Adrenal gland (tissue), 12 donors: Measurements from ENCODE around the gene ZDHHC14. TPM values are rescaled to one million over a fixed set of nuclear protein-coding genes. Genes with fewer than 3 reads are reported as not detected.

Experiments used
- DNase-seq, 7 donors: peaks; one replicate each; pipeline ENCODE4 v3.0.0-alpha.2; 2019 to 2020
- H3K27ac ChIP-seq, 5 donors: fragments of 200-600 bp; sonication (generic) in 4 of 5; 1 replicate in 3 of 5; 2 replicates in 2 of 5; pipeline versions ENCODE4 v1.5.1 to v1.8.0; 2016 to 2020; ENCODE audit warnings: mild to moderate bottlenecking in 1 of 5
- H3K27me3 ChIP-seq: fragments of 200-600 bp; 2 replicates; pipeline ENCODE4 v1.8.0; 2021
- H3K36me3 ChIP-seq, 2 donors: fragments of 200-600 bp; replicated peaks in 1 of 2; 1 replicate in 1 of 2; 2 replicates in 1 of 2; pipeline versions ENCODE4 v1.5.1 to v1.8.0; 2018 to 2022
- H3K4me1 ChIP-seq, 2 donors: fragments of 200-600 bp; replicated peaks in 1 of 2; 1 replicate in 1 of 2; 2 replicates in 1 of 2; pipeline versions ENCODE4 v1.5.1 to v1.8.0; 2018 to 2021
- H3K4me3 ChIP-seq, 4 donors: fragments of 200-600 bp; sonication (generic) in 3 of 4; one replicate each; pipeline ENCODE4 v1.5.1; 2016 to 2018
- H3K9me3 ChIP-seq, 3 donors: fragments of 200-600 bp; sonication (generic) in 1 of 3; replicated peaks in 1 of 3; 1 replicate in 2 of 3; 2 replicates in 1 of 3; pipeline versions ENCODE4 v1.5.1 to v1.8.0; 2016 to 2021
- CTCF ChIP-seq, 6 experiments: fragments of 450-650 bp in 4 of 6; fragments of 200-600 bp in 2 of 6; sonication (generic) in 1 of 6; IDR thresholded peaks; 1 replicate in 5 of 6; 2 replicates in 1 of 6; pipeline versions ENCODE4 v1.5.1 to v1.8.0; 2016 to 2021; ENCODE audit warnings: antibody characterized with exemption in 6 of 6, mild to moderate bottlenecking in 2 of 6, moderate library complexity in 1 of 6
- POLR2A ChIP-seq, 2 donors: fragments of 450-650 bp; IDR thresholded peaks; one replicate each; pipeline ENCODE4 v1.6.1; 2017; ENCODE audit warnings: antibody characterized with exemption in 2 of 2, mild to moderate bottlenecking in 2 of 2, moderate library complexity in 1 of 2
- WGBS, 4 donors: extraction: QIAGEN DNeasy Blood & Tissue Kit in 2 of 4; methylation state at CpG; one replicate each; pipeline versions ENCODE4 v1.1.5 to v1.1.7; 2013 to 2017; 5-methylcytosine and 5-hydroxymethylcytosine counted together
- intact Hi-C, 2 donors: fragments of 100-400 bp; cut with DNase I; formaldehyde crosslinking; loops; one replicate each; pipeline versions ENCODE4 v1.14.1 to v1.15.0; 2022 to 2023
- polyA plus RNA-seq, 3 donors: library from polyadenylated mRNA; stranded (reverse); fragments of 200-250 nt in 2 of 3; fragments of 350-450 nt in 1 of 3; fragmentation: Illumina TruSeq in 1 of 3; extraction: RNeasy Lipid Tissue Mini Kit (QIAGEN cat#74804) in 1 of 3; gene quantifications; one replicate each; pipeline ENCODE4 v1.2.3, GENCODE V29; 2013 to 2014
- total RNA-seq, 9 donors: library from RNA; depleted of rRNA in 4 of 9; stranded (reverse); fragments of >200 nt in 4 of 9; fragments of 120-200 nt in 1 of 9; fragmentation: NEBNext Ultra II Directional in 1 of 9; extraction: Animal tissue kit (Norgen Biotek cat#: 25700) in 1 of 9; gene quantifications; one replicate each; pipeline versions ENCODE4 v1.1.0 to v1.2.4, GENCODE V29; 2013 to 2023
- donor health status: healthy with polysubstance abuse.
- donor health status: Bipolar disorder and iron deficiency.
- donor health status: DM: yes; HTN: yes; CAD: no.
- donor health status: DM: no; HTN: no; CAD: no.
- donor health status: DM: no; HTN: no; CAD: no.
- donor health status: DM: yes; HTN: yes; CAD: no.

Gene ZDHHC14
- total and polyA plus RNA-seq, 12 donors, result 3.8 to 14.3 (median 8.8) TPM

GRCh38 chr6:157450931-157451742 lies 70.1 kb downstream of the ZDHHC14 start:
- intact Hi-C loops, result no loop called here
- 82 to 85% (median 83%) methylated on average over 10 of the region's 10 CpGs for WGBS, 4 donors

GRCh38 chr6:157452096-157452495 lies 71.1 kb downstream of the ZDHHC14 start:
- 37 to 68% (median 43%) methylated on average over 2 of the region's 2 CpGs for WGBS, 4 donors
- TF ChIP-seq POLR2A (IDR thresholded peaks at IDR 0.05) (no peak), CTCF (IDR thresholded peaks at IDR 0.05) (no peak)
- Histone ChIP-seq H3K36me3 (no peaks in the 10 kb centered on the region), H3K4me1 (no peaks in the 10 kb centered on the region), H3K9me3 (no peaks in the 10 kb centered on the region), H3K27me3 (no peaks in the 10 kb centered on the region), H3K27ac (no peak overlapping the region), H3K4me3 (no peak overlapping the region)
- intact Hi-C loops, result no loop called here
- DNase-seq, result no peak

More at GRCh38 chr6:157450931-157451742, 70.1 kb downstream of the ZDHHC14 start:
- no peak for DNase-seq
- no peak for TF ChIP-seq POLR2A (IDR thresholded peaks at IDR 0.05)
- no peak for TF ChIP-seq CTCF (IDR thresholded peaks at IDR 0.05)
- Histone ChIP-seq H3K4me1 (no peaks in the 10 kb centered on the region), H3K27me3 (no peaks in the 10 kb centered on the region), H3K4me3 (no peak overlapping the region), H3K27ac (no peak overlapping the region), H3K9me3 (no peaks in the 10 kb centered on the region), H3K36me3 (no peaks in the 10 kb centered on the region)

- TF ChIP-seq POLR2A (IDR thresholded peaks at IDR 0.05) (no peak), CTCF (IDR thresholded peaks at IDR 0.05) (no peak)
- WGBS, 4 donors, result 72 to 97% (median 79%) methylated on average over 4 of the region's 4 CpGs
- intact Hi-C loops, result no loop called here
- H3K4me3 ChIP-seq, result no peak overlapping the region
- no peaks in the 10 kb centered on the region for H3K36me3 ChIP-seq
- no peaks in the 10 kb centered on the region for H3K9me3 ChIP-seq
- no peaks in the 10 kb centered on the region for H3K4me1 ChIP-seq
- no peak overlapping the region for H3K27ac ChIP-seq
- H3K27me3 ChIP-seq, result no peaks in the 10 kb centered on the region
- DNase-seq, result no peak
Observed at GRCh38 chr6:157453131-157453530, 72.1 kb downstream of the ZDHHC14 start.

GRCh38 chr6:157453978-157454377 lies 73.0 kb downstream of the ZDHHC14 start:
- Histone ChIP-seq H3K36me3 (no peaks in the 10 kb centered on the region), H3K27ac (no peak overlapping the region), H3K9me3 (no peaks in the 10 kb centered on the region), H3K4me1 (no peaks in the 10 kb centered on the region), H3K4me3 (no peak overlapping the region), H3K27me3 (no peaks in the 10 kb centered on the region)
- DNase-seq, result no peak
- TF ChIP-seq CTCF (IDR thresholded peaks at IDR 0.05) (no peak), POLR2A (IDR thresholded peaks at IDR 0.05) (no peak)
- intact Hi-C loops, result no loop called here
